Loucy (cell line): ENCODE data around the gene MZB1.

Source experiments
- CTCF ChIP-seq: fragments of 200-600 bp; sonication (generic); conservative IDR thresholded peaks from 2 replicates; pipeline ENCODE4 v1.5.1; 2014; ENCODE audit warnings: mild to moderate bottlenecking, antibody characterized with exemption, low read length
- EZH2phosphoT487 ChIP-seq: fragments of 200-600 bp; IDR thresholded peaks from 2 replicates; pipeline ENCODE4 v1.6.1; 2018; ENCODE audit warnings: antibody characterized with exemption, mild to moderate bottlenecking, moderate library complexity, borderline replicate concordance

GRCh38 chr5:139391570-139392323 lies 2.0 kb upstream of the MZB1 start:
- TF ChIP-seq CTCF (no peak), EZH2phosphoT487 (no peak)
